Fibroblast of the aortic adventitia (primary cell): ENCODE data around the gene ABHD4. TPM values are rescaled to one million over a fixed set of nuclear protein-coding genes. Genes with fewer than 3 reads are reported as not detected.
A peak's percentile ranks its signal among the peaks of the same experiment; 100 is the strongest.

ENCODE experiments used
- DNase-seq: peaks from one replicate; pipeline ENCODE4 v3.0.0-alpha.2; 2010; ENCODE audit warnings: low read depth
- H3K4me3 ChIP-seq: 2 replicates; pipeline ENCODE4 v1.5.1; 2011; ENCODE audit warnings: low read depth, mild to moderate bottlenecking, control low read depth, low read length, moderate library complexity
- CTCF ChIP-seq: IDR thresholded peaks from 2 replicates; pipeline ENCODE4 v1.5.1; 2011; ENCODE audit warnings: mild to moderate bottlenecking, low read length, control low read depth, inconsistent platforms; ENCODE audit not compliant: insufficient read depth
- total RNA-seq: library from RNA; depleted of rRNA; stranded (reverse); fragments of >200 nt; gene quantifications from 2 replicates; pipeline ENCODE4 v1.2.3, GENCODE V29; 2012; ENCODE audit warnings: low replicate concordance

ABHD4 gene
- total RNA-seq, 1 donor, result 24.3 TPM

GRCh38 chr14:22650960-22651521, 52.9 kb downstream of the ABHD4 start:
- no peak overlapping the region for H3K4me3 ChIP-seq
- TF ChIP-seq CTCF, result no peak
- peak; percentile 37 for DNase-seq

GRCh38 chr14:22651586-22651985, 53.5 kb downstream of the ABHD4 start:
- H3K4me3 ChIP-seq, result no peak overlapping the region
- TF ChIP-seq CTCF, result no peak
- DNase-seq, result no peak

GRCh38 chr14:22653012-22653621, 55.0 kb downstream of the ABHD4 start:
- peak; percentile 88 for DNase-seq
- TF ChIP-seq CTCF, result peak; percentile 100
- no peak overlapping the region for H3K4me3 ChIP-seq

GRCh38 chr14:22656226-22656625, 58.1 kb downstream of the ABHD4 start:
- DNase-seq, result no peak
- no peak overlapping the region for H3K4me3 ChIP-seq
- TF ChIP-seq CTCF, result no peak

- no peak for TF ChIP-seq CTCF
- H3K4me3 ChIP-seq, result no peak overlapping the region
- DNase-seq, result peak; percentile 75
Measured at GRCh38 chr14:22656945-22657731, 59.0 kb downstream of the ABHD4 start.

GRCh38 chr14:22657861-22658260, 59.8 kb downstream of the ABHD4 start:
- TF ChIP-seq CTCF, result peak; percentile 73
- peak; percentile 83 for DNase-seq
- H3K4me3 ChIP-seq, result no peak overlapping the region
